Stomach (tissue), 9 donors: ENCODE results near the gene JAG2. TPM values are rescaled to one million over a fixed set of nuclear protein-coding genes. Genes with fewer than 3 reads are reported as not detected.

ENCODE experiments used
- DNase-seq, 2 donors: peaks; one replicate each; pipeline versions ENCODE4 v3.0.0 to v3.0.0-alpha.2; 2013 to 2019
- H3K27ac ChIP-seq, 5 donors: fragments of 200-600 bp in 4 of 5; sonication (generic) in 4 of 5; one replicate each; pipeline ENCODE4 v1.5.1; 2013 to 2019; ENCODE audit warnings: mild to moderate bottlenecking in 1 of 5, moderate library complexity in 1 of 5
- H3K27me3 ChIP-seq, 3 donors: fragments of 200-600 bp; sonication (generic); one replicate each; pipeline ENCODE4 v1.5.1; 2017 to 2019; ENCODE audit warnings: mixed run types in 1 of 3
- H3K36me3 ChIP-seq, 4 donors: fragments of 200-600 bp; sonication (generic); 1 replicate in 3 of 4; 2 replicates in 1 of 4; pipeline ENCODE4 v1.5.1; 2016 to 2019
- H3K4me1 ChIP-seq, 4 donors: fragments of 200-600 bp; sonication (generic); one replicate each; pipeline ENCODE4 v1.5.1; 2016 to 2019
- H3K4me3 ChIP-seq, 4 donors: fragments of 200-600 bp; sonication (generic) in 3 of 4; one replicate each; pipeline ENCODE4 v1.5.1; 2016 to 2019; ENCODE audit warnings: mild to moderate bottlenecking in 1 of 4
- H3K9me3 ChIP-seq, 4 donors: fragments of 200-600 bp; sonication (generic); one replicate each; pipeline ENCODE4 v1.5.1; 2016 to 2019
- EP300 ChIP-seq: sonication (generic); formaldehyde crosslinking; IDR thresholded peaks from one replicate; pipeline ENCODE4 v1.6.1; 2017; ENCODE audit warnings: antibody characterized with exemption
- POLR2A ChIP-seq, 4 donors: fragments of 450-650 bp; IDR thresholded peaks; one replicate each; pipeline ENCODE4 v1.6.1; 2016; ENCODE audit warnings: antibody characterized with exemption in 4 of 4, control low read depth in 2 of 4, mild to moderate bottlenecking in 1 of 4, moderate library complexity in 1 of 4
- POLR2AphosphoS5 ChIP-seq, 3 donors: sonication (generic); formaldehyde crosslinking; IDR thresholded peaks; one replicate each; pipeline ENCODE4 v1.6.1; 2016; ENCODE audit warnings: antibody characterized with exemption in 3 of 3
- WGBS, 5 donors: extraction: QIAGEN DNeasy Blood & Tissue Kit in 3 of 5; methylation state at CpG; one replicate each; pipeline versions ENCODE4 v1.1.5 to v1.1.7; 2013 to 2018; 5-methylcytosine and 5-hydroxymethylcytosine counted together
- intact Hi-C: fragments of 100-400 bp; cut with DNase I; formaldehyde crosslinking; loops from one replicate; pipeline ENCODE4 v1.15.1; 2023; ENCODE audit warnings: low total_unique reads
- polyA plus RNA-seq, 3 donors: library from polyadenylated mRNA; stranded (reverse); fragments of 200-250 nt; gene quantifications; one replicate each; pipeline ENCODE4 v1.2.3, GENCODE V29; 2013
- total RNA-seq, 5 donors: library from RNA; depleted of rRNA; stranded (reverse); fragments of >200 nt; gene quantifications; one replicate each; pipeline versions ENCODE4 v1.1.0 to v1.2.3, GENCODE V29; 2014 to 2016
- TF ChIP-seq, protein P1 (sequence below), 7 experiments: fragments of 450-650 bp in 4 of 7; fragments of 200-600 bp in 3 of 7; sonication (generic) in 3 of 7; IDR thresholded peaks; one replicate each; pipeline ENCODE4 v1.5.1; 2016 to 2019; ENCODE audit warnings: antibody characterized with exemption in 7 of 7, control low read depth in 2 of 7, mild to moderate bottlenecking in 1 of 7
- donor health status: healthy with polysubstance abuse.
- donor health status: Bipolar disorder and iron deficiency.
- donor health status: healthy.

JAG2 gene
- total and polyA plus RNA-seq, 8 donors = 6.0 to 117 (median 15.6) TPM

DNA sequence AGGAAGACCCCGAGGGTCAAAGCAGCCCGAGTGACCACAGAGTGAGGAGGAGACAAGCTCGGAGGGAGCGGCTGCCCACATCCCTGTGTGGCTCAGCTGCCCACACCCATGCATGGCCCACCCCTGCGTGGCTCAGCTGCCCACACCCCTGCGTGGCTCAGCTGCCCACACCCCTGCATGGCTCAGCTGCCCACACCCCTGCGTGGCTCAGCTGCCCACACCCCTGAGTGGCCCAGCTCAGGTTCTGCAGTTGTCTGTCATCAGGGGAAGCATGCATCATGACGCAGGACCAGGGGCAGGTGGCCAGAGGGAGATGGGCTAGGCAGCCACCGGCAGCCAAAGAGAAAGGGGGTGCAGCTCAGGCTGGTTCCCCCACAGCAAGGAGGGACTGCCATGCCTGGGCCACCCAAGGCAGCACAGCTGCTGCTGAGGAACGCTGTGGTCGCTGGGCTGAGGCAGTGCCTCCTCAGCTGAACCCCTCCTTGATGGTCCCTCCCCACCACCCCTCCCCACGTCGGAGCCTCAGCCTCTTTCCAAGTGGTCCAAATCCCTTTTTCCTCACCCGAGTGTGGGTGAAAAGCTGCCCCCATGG, 45.8 kb upstream of the JAG2 start:
- TF ChIP-seq, protein P1, sequence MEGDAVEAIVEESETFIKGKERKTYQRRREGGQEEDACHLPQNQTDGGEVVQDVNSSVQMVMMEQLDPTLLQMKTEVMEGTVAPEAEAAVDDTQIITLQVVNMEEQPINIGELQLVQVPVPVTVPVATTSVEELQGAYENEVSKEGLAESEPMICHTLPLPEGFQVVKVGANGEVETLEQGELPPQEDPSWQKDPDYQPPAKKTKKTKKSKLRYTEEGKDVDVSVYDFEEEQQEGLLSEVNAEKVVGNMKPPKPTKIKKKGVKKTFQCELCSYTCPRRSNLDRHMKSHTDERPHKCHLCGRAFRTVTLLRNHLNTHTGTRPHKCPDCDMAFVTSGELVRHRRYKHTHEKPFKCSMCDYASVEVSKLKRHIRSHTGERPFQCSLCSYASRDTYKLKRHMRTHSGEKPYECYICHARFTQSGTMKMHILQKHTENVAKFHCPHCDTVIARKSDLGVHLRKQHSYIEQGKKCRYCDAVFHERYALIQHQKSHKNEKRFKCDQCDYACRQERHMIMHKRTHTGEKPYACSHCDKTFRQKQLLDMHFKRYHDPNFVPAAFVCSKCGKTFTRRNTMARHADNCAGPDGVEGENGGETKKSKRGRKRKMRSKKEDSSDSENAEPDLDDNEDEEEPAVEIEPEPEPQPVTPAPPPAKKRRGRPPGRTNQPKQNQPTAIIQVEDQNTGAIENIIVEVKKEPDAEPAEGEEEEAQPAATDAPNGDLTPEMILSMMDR (IDR thresholded peaks at IDR 0.05) = no peak
- TF ChIP-seq POLR2A (IDR thresholded peaks at IDR 0.05) = no peak
- no peak for TF ChIP-seq POLR2AphosphoS5 (IDR thresholded peaks at IDR 0.05)
- TF ChIP-seq EP300 = no peak
- Histone ChIP-seq H3K27ac (no peak overlapping the region), H3K4me3 (no peak overlapping the region), H3K4me1 (no peaks in the 10 kb centered on the region), H3K27me3 (no peaks in the 10 kb centered on the region), H3K9me3 (no peaks in the 10 kb centered on the region), H3K36me3 (peaks cover 37 to 94% (median 90%) of the 10 kb centered on the region in 4 donors)
- WGBS, 5 donors = 84 to 93% (median 89%) methylated on average over 5 to 14 of the region's 14 CpGs
- intact Hi-C loops = no loop called here
- DNase-seq = no peak

DNA sequence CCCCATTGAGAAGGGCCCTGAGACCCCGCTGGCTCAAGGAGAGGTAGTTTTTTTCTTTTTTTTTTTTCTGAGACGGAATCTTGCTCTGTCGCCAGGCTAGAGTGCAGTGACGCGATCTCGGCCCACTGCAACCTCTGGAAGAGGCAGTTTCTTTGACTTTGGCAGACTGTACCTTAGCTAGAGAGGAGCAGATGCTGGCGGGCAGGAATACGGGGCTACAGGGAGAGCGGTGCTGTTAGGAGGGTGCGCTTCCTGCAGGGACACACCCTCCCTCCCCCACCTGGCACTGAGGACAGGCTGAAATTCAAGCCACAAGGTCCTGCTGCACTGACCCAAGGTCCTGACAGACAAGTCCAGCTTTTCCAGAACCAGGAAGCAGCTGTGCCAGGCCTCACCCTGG, 44.8 kb upstream of the JAG2 start:
- no peaks in the 10 kb centered on the region for H3K4me1 ChIP-seq
- H3K9me3 ChIP-seq = no peaks in the 10 kb centered on the region
- no peaks in the 10 kb centered on the region for H3K27me3 ChIP-seq
- 86 to 93% (median 92%) methylated on average over 9 to 10 of the region's 10 CpGs for WGBS, 5 donors
- intact Hi-C loops = no loop called here
- TF ChIP-seq POLR2A (IDR thresholded peaks at IDR 0.05) (no peak), EP300 (no peak), POLR2AphosphoS5 (IDR thresholded peaks at IDR 0.05) (no peak)
- TF ChIP-seq, protein P1 (IDR thresholded peaks at IDR 0.05) = no peak
- peaks cover 29 to 92% (median 86%) of the 10 kb centered on the region in 4 donors for H3K36me3 ChIP-seq
- DNase-seq = no peak
- no peak overlapping the region for H3K4me3 ChIP-seq
- H3K27ac ChIP-seq = no peak overlapping the region

DNA sequence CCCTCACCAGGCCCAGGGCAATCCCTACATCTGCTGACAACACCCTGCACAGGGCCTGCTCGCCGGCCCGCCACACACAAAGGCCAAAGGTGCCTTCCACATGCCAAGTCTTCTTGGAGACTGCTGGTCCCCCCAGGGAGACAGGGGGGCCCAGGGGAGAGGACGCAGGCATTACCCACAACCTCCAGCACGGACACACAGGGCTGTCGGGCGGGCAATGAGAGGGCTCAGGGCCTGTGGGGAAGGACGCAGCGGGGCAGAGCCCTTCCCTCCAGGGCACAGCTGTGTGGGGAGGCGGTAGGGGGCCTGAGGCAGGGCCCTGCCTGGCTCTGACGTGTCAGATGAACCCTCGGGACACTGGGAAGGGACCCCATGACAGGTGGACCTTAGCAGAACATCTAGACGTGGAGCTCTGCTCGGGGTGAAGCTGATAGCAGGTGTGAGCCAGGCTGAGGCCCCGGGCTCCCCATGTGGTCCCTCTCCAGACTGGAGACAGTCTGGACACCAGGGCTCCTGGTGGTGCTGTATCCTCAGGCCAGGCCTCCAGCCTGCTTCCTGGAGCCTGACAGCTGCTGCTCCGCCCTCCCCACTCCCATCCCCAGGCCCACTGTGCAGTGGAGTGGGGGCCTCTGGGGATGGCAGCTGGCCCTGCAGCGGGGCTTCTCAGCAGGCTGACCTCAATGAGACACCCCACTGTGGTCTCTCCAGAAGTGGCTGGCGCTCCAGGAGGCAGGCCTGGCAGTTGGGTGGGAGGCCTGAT, 44.1 kb upstream of the JAG2 start:
- no peaks in the 10 kb centered on the region for H3K27me3 ChIP-seq
- intact Hi-C loops = no loop called here
- H3K9me3 ChIP-seq = no peaks in the 10 kb centered on the region
- H3K4me3 ChIP-seq = no peak overlapping the region
- no peak for DNase-seq
- H3K4me1 ChIP-seq = peaks cover 0 to under 1% (median 0%) of the 10 kb centered on the region in 4 donors
- no peak for TF ChIP-seq POLR2AphosphoS5 (IDR thresholded peaks at IDR 0.05)
- no peak for TF ChIP-seq POLR2A (IDR thresholded peaks at IDR 0.05)
- TF ChIP-seq, protein P1 (IDR thresholded peaks at IDR 0.05) = no peak
- no peak for TF ChIP-seq EP300
- no peak overlapping the region for H3K27ac ChIP-seq
- WGBS, 5 donors = 85 to 95% (median 92%) methylated on average over 16 to 18 of the region's 18 CpGs
- H3K36me3 ChIP-seq = peaks cover 24 to 85% (median 79%) of the 10 kb centered on the region in 4 donors

DNA sequence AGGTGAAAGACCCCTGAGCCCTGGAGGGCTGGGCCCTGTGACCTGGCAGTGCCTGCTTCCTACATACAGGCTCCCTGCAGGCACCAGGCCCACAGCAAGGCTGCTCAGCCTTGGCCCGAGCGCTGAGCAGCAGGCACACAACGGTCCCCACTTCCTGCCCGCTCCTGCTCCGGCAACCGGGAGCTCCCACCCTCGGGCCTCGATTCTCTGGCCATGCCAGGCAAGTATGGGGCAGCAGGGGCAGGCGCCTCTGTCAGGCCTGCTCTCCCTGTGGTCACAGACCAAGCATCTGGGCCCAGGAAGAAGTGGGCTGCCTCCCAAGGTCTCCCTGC, 43.1 kb upstream of the JAG2 start:
- Histone ChIP-seq H3K27ac (no peak overlapping the region), H3K27me3 (no peaks in the 10 kb centered on the region), H3K4me3 (no peak overlapping the region), H3K9me3 (no peaks in the 10 kb centered on the region), H3K36me3 (peaks cover 17 to 75% (median 69%) of the 10 kb centered on the region in 4 donors), H3K4me1 (peaks cover 0 to 11% (median 7%) of the 10 kb centered on the region in 4 donors)
- no peak for DNase-seq
- 87 to 96% (median 89%) methylated on average over 4 to 9 of the region's 9 CpGs; no CpG with 5 or more reads in 1 of the 5 donors for WGBS, 5 donors
- TF ChIP-seq EP300 = no peak
- TF ChIP-seq, protein P1 (IDR thresholded peaks at IDR 0.05) = no peak
- TF ChIP-seq POLR2A (IDR thresholded peaks at IDR 0.05) = no peak
- no peak for TF ChIP-seq POLR2AphosphoS5 (IDR thresholded peaks at IDR 0.05)
- intact Hi-C loops = no loop called here
